GM04503 (cell line): ENCODE measurements around the gene CDK5R2.

ENCODE experiments used
- DNase-seq: peaks from one replicate; pipeline ENCODE4 v3.0.0-alpha.2; 2012; ENCODE audit warnings: low read depth

CDK5R2 gene

DNA sequence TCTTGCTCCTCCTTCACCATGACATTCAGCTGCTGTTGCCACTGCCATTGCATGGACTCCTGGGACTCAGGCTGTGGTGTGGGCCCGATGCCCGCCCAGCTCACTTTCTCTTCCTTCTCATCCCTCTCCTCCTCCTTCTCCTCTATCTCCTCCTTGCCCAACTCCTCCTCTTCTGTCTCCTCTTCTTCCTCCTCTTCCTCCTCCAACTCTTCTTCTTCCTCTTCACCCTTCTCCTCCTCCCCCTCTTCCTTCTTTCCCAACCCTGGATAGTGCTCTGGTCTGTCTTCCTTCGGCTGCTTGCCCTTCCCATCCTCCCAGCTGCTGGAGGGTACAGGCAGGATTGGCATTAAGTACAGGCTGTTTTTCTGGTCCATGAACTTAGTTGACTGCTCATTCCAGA lies 44.5 kb downstream of the CDK5R2 start:
- DNase-seq, result no peak

DNA sequence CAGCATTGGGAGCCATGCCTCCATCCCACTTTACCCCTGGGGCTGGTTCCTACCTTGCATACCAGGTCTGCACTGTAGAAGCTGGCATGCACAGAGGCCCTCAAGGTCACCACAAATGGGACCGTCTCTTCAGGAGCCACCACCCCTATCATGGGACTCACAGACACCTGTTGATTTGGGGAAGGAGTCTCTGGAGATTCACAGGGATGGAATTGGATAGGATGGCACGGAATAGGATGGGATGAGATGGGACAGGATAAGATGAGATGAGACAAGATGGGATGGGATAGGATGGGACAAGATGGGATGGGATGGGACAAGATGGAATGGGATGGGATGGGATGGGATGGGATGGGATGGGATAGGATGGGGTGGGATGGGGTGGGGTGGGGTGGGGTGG lies 49.8 kb downstream of the CDK5R2 start:
- no peak for DNase-seq

DNA sequence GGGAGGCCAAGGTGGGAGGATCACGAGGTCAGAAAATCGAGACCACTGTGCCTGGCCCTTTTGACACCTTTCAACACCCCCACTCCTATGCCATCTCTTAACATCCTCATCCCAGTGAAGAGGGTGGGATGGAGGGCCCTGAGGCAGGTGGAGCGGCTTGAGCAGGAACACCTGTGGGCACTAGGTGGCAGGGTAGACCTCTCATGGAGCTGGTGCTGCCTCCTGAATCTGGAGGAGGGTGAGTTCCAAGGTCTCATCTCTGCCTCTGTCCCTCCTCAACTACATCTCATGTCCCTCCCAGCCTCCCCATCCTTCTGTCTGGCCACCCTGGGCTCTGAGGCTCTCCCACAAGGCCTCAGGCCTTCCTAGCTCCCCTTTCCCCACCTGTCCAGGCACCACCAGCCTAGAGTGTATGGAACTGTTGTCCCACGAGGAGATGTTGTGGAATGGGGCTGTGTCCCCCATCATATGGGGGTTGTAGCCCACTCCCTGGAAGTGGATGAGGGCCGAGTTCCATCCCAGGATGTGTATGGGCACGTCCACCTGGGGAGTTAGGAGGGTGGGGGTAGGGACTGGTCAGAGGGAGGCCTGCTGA lies 50.8 kb downstream of the CDK5R2 start:
- no peak for DNase-seq

DNA sequence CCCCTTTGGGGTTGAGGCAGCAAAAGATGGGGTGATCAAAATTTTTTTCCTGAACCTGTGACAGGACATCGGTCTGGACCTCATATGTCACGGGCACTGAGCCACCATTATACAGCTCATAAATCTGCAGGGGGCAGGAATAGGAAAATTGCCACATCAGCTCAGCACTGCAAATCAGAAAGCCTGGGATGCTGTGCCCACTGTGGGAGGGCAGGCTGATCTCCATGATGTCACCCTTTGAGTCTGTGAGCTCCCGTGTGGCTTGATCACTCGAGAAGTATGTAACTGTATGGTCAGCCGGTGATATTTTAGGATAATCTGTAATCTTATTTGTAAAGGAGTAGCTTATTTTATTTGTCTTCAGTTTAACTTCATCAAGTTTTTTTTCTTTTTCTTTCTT lies 51.4 kb downstream of the CDK5R2 start:
- DNase-seq, result no peak
